SJCRH30 (cell line): Measurements from ENCODE around the gene HOXD4. TPM values are rescaled to one million over a fixed set of nuclear protein-coding genes. Genes with fewer than 3 reads are reported as not detected.
A peak's percentile ranks its signal among the peaks of the same experiment; 100 is the strongest.

ENCODE experiments used
- DNase-seq, 2 experiments: peaks; one replicate each; pipeline ENCODE4 v3.0.0-alpha.2; 2015 to 2020
- H3K27ac ChIP-seq: fragments of 250-450 bp; sonication (Bioruptor Pico); 2 replicates; pipeline ENCODE4 v1.5.1; 2020; ENCODE audit warnings: mild to moderate bottlenecking, moderate library complexity
- H3K27me3 ChIP-seq: fragments of 250-450 bp; sonication (Bioruptor Pico); 2 replicates; pipeline ENCODE4 v1.5.1; 2020; ENCODE audit warnings: mild to moderate bottlenecking, moderate library complexity
- H3K36me3 ChIP-seq: fragments of 250-450 bp; sonication (Bioruptor Pico); 2 replicates; pipeline ENCODE4 v1.5.1; 2020; ENCODE audit warnings: mild to moderate bottlenecking, moderate library complexity
- H3K4me1 ChIP-seq: fragments of 250-450 bp; sonication (Bioruptor Pico); 2 replicates; pipeline ENCODE4 v1.5.1; 2020; ENCODE audit warnings: mild to moderate bottlenecking, moderate library complexity
- H3K4me3 ChIP-seq: fragments of 250-450 bp; sonication (Bioruptor Pico); 2 replicates; pipeline ENCODE4 v1.5.1; 2020; ENCODE audit warnings: mild to moderate bottlenecking, moderate library complexity
- H3K9me3 ChIP-seq: fragments of 250-450 bp; sonication (Bioruptor Pico); replicated peaks from 2 replicates; pipeline ENCODE4 v1.5.1; 2020; ENCODE audit warnings: mild to moderate bottlenecking, moderate library complexity
- total RNA-seq: library from RNA; depleted of rRNA; stranded (reverse); fragments of >200 nt; shearing (Covaris generic); gene quantifications from 2 replicates; pipeline ENCODE4 v1.2.3, GENCODE V29; 2014

Gene HOXD4
- total RNA-seq, 1 experiment from 2014 or later, result not detected

- H3K27me3 ChIP-seq, result no peaks in the 10 kb centered on the region
- no peaks in the 10 kb centered on the region for H3K36me3 ChIP-seq
- DNase-seq, result peak; percentile 51 to 66
- H3K4me1 ChIP-seq, result peaks cover 11% of the 10 kb centered on the region; the same call in 1 of the 2 replicates
- no peak overlapping the region for H3K27ac ChIP-seq
- H3K4me3 ChIP-seq, result peak overlapping the region; percentile 73
- no peaks in the 10 kb centered on the region for H3K9me3 ChIP-seq
These were observed 21.6 kb upstream of the HOXD4 start for GRCh38 chr2:176129813-176130146.

GRCh38 chr2:176130147-176130956, 21.0 kb upstream of the HOXD4 start:
- H3K36me3 ChIP-seq, result no peaks in the 10 kb centered on the region
- no peak overlapping the region; the same call in 1 of the 2 replicates for H3K27ac ChIP-seq
- peak; percentile 52 to 53 for DNase-seq
- H3K27me3 ChIP-seq, result no peaks in the 10 kb centered on the region
- no peaks in the 10 kb centered on the region for H3K9me3 ChIP-seq
- peaks cover 11% of the 10 kb centered on the region; the same call in 1 of the 2 replicates for H3K4me1 ChIP-seq
- peak overlapping the region; percentile 73 for H3K4me3 ChIP-seq

GRCh38 chr2:176130957-176131847, 20.1 kb upstream of the HOXD4 start:
- H3K36me3 ChIP-seq, result no peaks in the 10 kb centered on the region
- peaks cover 11% of the 10 kb centered on the region; the same call in 1 of the 2 replicates for H3K4me1 ChIP-seq
- H3K27me3 ChIP-seq, result no peaks in the 10 kb centered on the region
- DNase-seq, result no peak
- H3K27ac ChIP-seq, result no peak overlapping the region
- no peaks in the 10 kb centered on the region for H3K9me3 ChIP-seq
- H3K4me3 ChIP-seq, result peak overlapping the region; percentile 73

GRCh38 chr2:176131848-176132158, 19.5 kb upstream of the HOXD4 start:
- Histone ChIP-seq H3K4me1 (peaks cover 11% of the 10 kb centered on the region; the same call in 1 of the 2 replicates), H3K27me3 (no peaks in the 10 kb centered on the region), H3K36me3 (no peaks in the 10 kb centered on the region), H3K4me3 (peak overlapping the region; percentile 42), H3K27ac (no peak overlapping the region), H3K9me3 (no peaks in the 10 kb centered on the region)
- DNase-seq, result no peak

- Histone ChIP-seq H3K9me3 (no peaks in the 10 kb centered on the region), H3K27ac (no peak overlapping the region), H3K4me3 (peak overlapping the region; percentile 42), H3K4me1 (peaks cover 11% of the 10 kb centered on the region; the same call in 1 of the 2 replicates), H3K27me3 (no peaks in the 10 kb centered on the region), H3K36me3 (no peaks in the 10 kb centered on the region)
- DNase-seq, result peak; percentile 19 to 53
These were observed 18.9 kb upstream of the HOXD4 start for GRCh38 chr2:176132205-176133171.

- no peaks in the 10 kb centered on the region for H3K36me3 ChIP-seq
- no peaks in the 10 kb centered on the region for H3K9me3 ChIP-seq
- H3K4me1 ChIP-seq, result peaks cover 11% of the 10 kb centered on the region; the same call in 1 of the 2 replicates
- peak; percentile 36 to 66 for DNase-seq
- no peak overlapping the region for H3K27ac ChIP-seq
- no peaks in the 10 kb centered on the region for H3K27me3 ChIP-seq
- H3K4me3 ChIP-seq, result no peak overlapping the region
These were observed 18.0 kb upstream of the HOXD4 start for GRCh38 chr2:176133389-176133788.

- Histone ChIP-seq H3K27ac (no peak overlapping the region), H3K27me3 (no peaks in the 10 kb centered on the region), H3K4me3 (no peak overlapping the region), H3K36me3 (no peaks in the 10 kb centered on the region), H3K4me1 (peaks cover 11% of the 10 kb centered on the region; the same call in 1 of the 2 replicates), H3K9me3 (no peaks in the 10 kb centered on the region)
- DNase-seq, result no peak
These were observed 17.3 kb upstream of the HOXD4 start for GRCh38 chr2:176134035-176134434.

- Histone ChIP-seq H3K4me1 (peaks cover 11% of the 10 kb centered on the region; the same call in 1 of the 2 replicates), H3K27ac (no peak overlapping the region)
These were observed 16.3 kb upstream of the HOXD4 start for GRCh38 chr2:176135035-176135440.

GRCh38 chr2:176136374-176137251, 14.7 kb upstream of the HOXD4 start:
- Histone ChIP-seq H3K27ac (no peak overlapping the region), H3K4me1 (peaks cover 11% of the 10 kb centered on the region; the same call in 1 of the 2 replicates), H3K9me3 (no peaks in the 10 kb centered on the region), H3K36me3 (no peaks in the 10 kb centered on the region), H3K4me3 (no peak overlapping the region), H3K27me3 (no peaks in the 10 kb centered on the region)
- DNase-seq, result no peak

More at GRCh38 chr2:176135035-176135440, 16.3 kb upstream of the HOXD4 start:
- H3K4me3 ChIP-seq, result no peak overlapping the region
- no peaks in the 10 kb centered on the region for H3K9me3 ChIP-seq
- no peaks in the 10 kb centered on the region for H3K36me3 ChIP-seq
- no peak for DNase-seq
- H3K27me3 ChIP-seq, result no peaks in the 10 kb centered on the region

GRCh38 chr2:176137252-176137580, 14.1 kb upstream of the HOXD4 start:
- no peak for DNase-seq
- no peaks in the 10 kb centered on the region for H3K9me3 ChIP-seq
- H3K27me3 ChIP-seq, result no peaks in the 10 kb centered on the region
- H3K36me3 ChIP-seq, result no peaks in the 10 kb centered on the region
- H3K4me3 ChIP-seq, result no peak overlapping the region
- H3K27ac ChIP-seq, result no peak overlapping the region
- peaks cover 11% of the 10 kb centered on the region; the same call in 1 of the 2 replicates for H3K4me1 ChIP-seq

GRCh38 chr2:176137906-176138305, 13.4 kb upstream of the HOXD4 start:
- Histone ChIP-seq H3K27ac (no peak overlapping the region), H3K4me1 (peaks cover 9% of the 10 kb centered on the region; the same call in 1 of the 2 replicates), H3K4me3 (no peak overlapping the region), H3K36me3 (no peaks in the 10 kb centered on the region), H3K9me3 (no peaks in the 10 kb centered on the region), H3K27me3 (no peaks in the 10 kb centered on the region)
- no peak for DNase-seq

- Histone ChIP-seq H3K4me3 (no peak overlapping the region), H3K27ac (no peak overlapping the region), H3K27me3 (no peaks in the 10 kb centered on the region)
These were observed 12.8 kb upstream of the HOXD4 start for GRCh38 chr2:176138526-176138922.

GRCh38 chr2:176138923-176139660, 12.3 kb upstream of the HOXD4 start:
- Histone ChIP-seq H3K27me3 (no peaks in the 10 kb centered on the region), H3K36me3 (no peaks in the 10 kb centered on the region), H3K4me3 (no peak overlapping the region), H3K27ac (no peak overlapping the region), H3K4me1 (no peaks in the 10 kb centered on the region), H3K9me3 (no peaks in the 10 kb centered on the region)
- no peak for DNase-seq

More at GRCh38 chr2:176138526-176138922, 12.8 kb upstream of the HOXD4 start:
- H3K9me3 ChIP-seq, result no peaks in the 10 kb centered on the region
- no peak for DNase-seq
- H3K4me1 ChIP-seq, result peaks cover 2% of the 10 kb centered on the region; the same call in 1 of the 2 replicates
- H3K36me3 ChIP-seq, result no peaks in the 10 kb centered on the region
